OCI-LY1 (cell line): Measurements from ENCODE around the gene B3GALNT1.

Experiments used
- H2AFZ ChIP-seq: fragments of 200-600 bp; sonication (generic), shearing (Covaris generic); 2 replicates; pipeline ENCODE4 v1.6.0; 2014; ENCODE audit warnings: antibody characterized with exemption, mild to moderate bottlenecking, low read length
- H3F3A ChIP-seq: fragments of 200-600 bp; sonication (generic), shearing (Covaris generic); 2 replicates; pipeline ENCODE4 v1.6.0; 2014; ENCODE audit warnings: mild to moderate bottlenecking, antibody characterized with exemption, low read length, moderate library complexity; ENCODE audit not compliant: insufficient read depth
- H3K27ac ChIP-seq: fragments of 200-600 bp; sonication (generic); 2 replicates; pipeline ENCODE4 v1.5.1; 2014; ENCODE audit warnings: low read length, mixed run types, mild to moderate bottlenecking, low read depth; ENCODE audit not compliant: poor library complexity, severe bottlenecking
- H3K27me3 ChIP-seq: fragments of 200-600 bp; sonication (generic); 2 replicates; pipeline ENCODE4 v1.6.0; 2014; ENCODE audit warnings: antibody characterized with exemption, mild to moderate bottlenecking, low read length, moderate library complexity; ENCODE audit not compliant: insufficient read depth
- H3K36me3 ChIP-seq: fragments of 200-600 bp; sonication (generic); 2 replicates; pipeline ENCODE4 v1.6.1; 2014; ENCODE audit warnings: mild to moderate bottlenecking, antibody characterized with exemption, low read length, moderate library complexity, mixed read lengths; ENCODE audit not compliant: insufficient read depth
- H3K4me1 ChIP-seq: fragments of 200-600 bp; sonication (generic); 2 replicates; pipeline ENCODE4 v1.5.1; 2014; ENCODE audit warnings: mild to moderate bottlenecking, low read length, moderate library complexity; ENCODE audit not compliant: insufficient read depth, severe bottlenecking
- H3K4me2 ChIP-seq: fragments of 200-600 bp; sonication (generic), shearing (Covaris generic); 2 replicates; pipeline ENCODE4 v1.6.1; 2014; ENCODE audit warnings: low read length
- H3K4me3 ChIP-seq: fragments of 200-600 bp; sonication (generic); 2 replicates; pipeline ENCODE4 v1.5.1; 2014; ENCODE audit warnings: low read length, low read depth, mild to moderate bottlenecking, mixed read lengths; ENCODE audit not compliant: poor library complexity, severe bottlenecking
- H3K79me2 ChIP-seq: fragments of 200-600 bp; shearing (Covaris generic); 2 replicates; pipeline ENCODE4 v1.6.1; 2016; ENCODE audit warnings: mixed run types, low read length, mixed read lengths; ENCODE audit not compliant: insufficient read depth
- H3K9ac ChIP-seq: fragments of 200-600 bp; sonication (generic), shearing (Covaris generic); 2 replicates; pipeline ENCODE4 v1.6.1; 2014; ENCODE audit warnings: mild to moderate bottlenecking, low read length, mixed read lengths
- H3K9me2 ChIP-seq: fragments of 200-600 bp; sonication (generic), shearing (Covaris generic); 2 replicates; pipeline ENCODE4 v1.6.1; 2014; ENCODE audit warnings: low read depth, mild to moderate bottlenecking, low read length, mixed read lengths
- H3K9me3 ChIP-seq: fragments of 200-600 bp; shearing (Covaris generic); 2 replicates; pipeline ENCODE4 v1.6.1; 2014; ENCODE audit warnings: low read length, mixed read lengths
- H4K20me1 ChIP-seq: fragments of 200-600 bp; sonication (generic), shearing (Covaris generic); 2 replicates; pipeline ENCODE4 v1.6.0; 2016; ENCODE audit warnings: mild to moderate bottlenecking, low read length; ENCODE audit not compliant: insufficient read depth
- EZH2 ChIP-seq: fragments of 200-600 bp; sonication (generic), shearing (Covaris generic); IDR thresholded peaks from 2 replicates; pipeline ENCODE4 v1.8.0; 2017; ENCODE audit warnings: borderline replicate concordance, mixed run types, mild to moderate bottlenecking, antibody characterized with exemption, low read length, moderate library complexity, mixed read lengths
- TF ChIP-seq, protein P1 (sequence below): fragments of 200-600 bp; sonication (generic), shearing (Covaris generic); IDR thresholded peaks from 2 replicates; pipeline ENCODE4 v1.5.1; 2017; ENCODE audit warnings: mild to moderate bottlenecking, antibody characterized with exemption, low read length, moderate library complexity, mixed read lengths

The B3GALNT1 gene

GRCh38 chr3:161081633-161082032, 23.5 kb downstream of the B3GALNT1 start:
- Histone ChIP-seq H3K4me3 (no peak overlapping the region), H3K9ac (no peak overlapping the region), H4K20me1 (no peaks in the 10 kb centered on the region), H3K9me3 (no peaks in the 10 kb centered on the region), H3K79me2 (no peaks in the 10 kb centered on the region), H3F3A (no peaks in the 10 kb centered on the region), H3K36me3 (no peaks in the 10 kb centered on the region), H3K4me2 (no peak overlapping the region), H2AFZ (no peak overlapping the region), H3K4me1 (no peaks in the 10 kb centered on the region), H3K27me3 (no peaks in the 10 kb centered on the region), H3K9me2 (no peaks in the 10 kb centered on the region), H3K27ac (no peak overlapping the region)
- no peak for TF ChIP-seq EZH2
- TF ChIP-seq, protein P1, sequence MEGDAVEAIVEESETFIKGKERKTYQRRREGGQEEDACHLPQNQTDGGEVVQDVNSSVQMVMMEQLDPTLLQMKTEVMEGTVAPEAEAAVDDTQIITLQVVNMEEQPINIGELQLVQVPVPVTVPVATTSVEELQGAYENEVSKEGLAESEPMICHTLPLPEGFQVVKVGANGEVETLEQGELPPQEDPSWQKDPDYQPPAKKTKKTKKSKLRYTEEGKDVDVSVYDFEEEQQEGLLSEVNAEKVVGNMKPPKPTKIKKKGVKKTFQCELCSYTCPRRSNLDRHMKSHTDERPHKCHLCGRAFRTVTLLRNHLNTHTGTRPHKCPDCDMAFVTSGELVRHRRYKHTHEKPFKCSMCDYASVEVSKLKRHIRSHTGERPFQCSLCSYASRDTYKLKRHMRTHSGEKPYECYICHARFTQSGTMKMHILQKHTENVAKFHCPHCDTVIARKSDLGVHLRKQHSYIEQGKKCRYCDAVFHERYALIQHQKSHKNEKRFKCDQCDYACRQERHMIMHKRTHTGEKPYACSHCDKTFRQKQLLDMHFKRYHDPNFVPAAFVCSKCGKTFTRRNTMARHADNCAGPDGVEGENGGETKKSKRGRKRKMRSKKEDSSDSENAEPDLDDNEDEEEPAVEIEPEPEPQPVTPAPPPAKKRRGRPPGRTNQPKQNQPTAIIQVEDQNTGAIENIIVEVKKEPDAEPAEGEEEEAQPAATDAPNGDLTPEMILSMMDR = no peak

DNA sequence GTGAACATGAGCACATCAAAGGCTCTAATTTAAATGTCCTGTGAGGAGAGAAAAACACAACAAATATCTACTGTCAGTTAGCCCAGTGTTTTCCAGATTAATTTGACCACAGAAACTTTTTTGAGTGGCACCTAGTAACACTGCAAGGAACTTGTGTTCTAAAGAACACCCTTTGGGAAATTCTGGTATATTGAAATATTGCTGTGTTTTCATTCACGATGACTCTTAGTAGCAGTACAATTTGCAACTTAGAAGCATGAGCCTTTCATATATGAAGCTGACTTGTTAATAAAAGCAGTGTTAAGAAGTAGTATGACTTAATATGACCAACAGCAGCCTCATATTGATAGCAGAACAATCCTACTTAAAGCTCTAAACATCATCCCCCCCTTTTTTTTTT, 32.0 kb downstream of the B3GALNT1 start:
- H3K9me3 ChIP-seq = no peaks in the 10 kb centered on the region
- H3K9me2 ChIP-seq = no peaks in the 10 kb centered on the region
- H3K79me2 ChIP-seq = no peaks in the 10 kb centered on the region
- H3K4me1 ChIP-seq = no peaks in the 10 kb centered on the region
- no peak overlapping the region for H2AFZ ChIP-seq
- no peak overlapping the region for H3K4me3 ChIP-seq
- no peaks in the 10 kb centered on the region for H3K36me3 ChIP-seq
- H3K27ac ChIP-seq = no peak overlapping the region
- no peaks in the 10 kb centered on the region for H3K27me3 ChIP-seq
- TF ChIP-seq, protein P1 = no peak
- TF ChIP-seq EZH2 = no peak
- no peak overlapping the region for H3K4me2 ChIP-seq
- H3K9ac ChIP-seq = no peak overlapping the region
- no peaks in the 10 kb centered on the region for H3F3A ChIP-seq
- H4K20me1 ChIP-seq = no peaks in the 10 kb centered on the region

DNA sequence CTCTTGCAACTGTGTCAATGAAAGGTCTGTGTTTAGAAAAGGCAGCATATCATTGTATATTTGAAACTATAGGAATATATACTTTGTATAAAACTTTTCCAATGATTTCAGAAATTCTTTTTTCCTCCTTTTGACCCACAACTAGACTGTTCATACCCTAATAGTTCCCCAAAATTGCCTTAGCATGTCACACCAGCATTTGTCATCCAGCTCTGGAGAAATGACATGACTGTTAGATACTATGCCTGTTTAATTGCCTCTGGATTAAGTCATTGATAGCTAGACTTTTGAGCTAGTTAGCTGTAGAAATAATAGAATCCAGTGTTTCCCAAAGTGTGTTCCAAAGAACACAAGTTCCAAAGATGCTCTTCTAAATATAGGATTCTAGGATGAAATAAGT, 32.4 kb downstream of the B3GALNT1 start:
- no peaks in the 10 kb centered on the region for H3K9me2 ChIP-seq
- H3K9me3 ChIP-seq = no peaks in the 10 kb centered on the region
- H3K4me3 ChIP-seq = no peak overlapping the region
- H3F3A ChIP-seq = no peaks in the 10 kb centered on the region
- no peaks in the 10 kb centered on the region for H3K4me1 ChIP-seq
- no peak for TF ChIP-seq EZH2
- TF ChIP-seq, protein P1 = no peak
- no peak overlapping the region for H3K4me2 ChIP-seq
- H3K27me3 ChIP-seq = no peaks in the 10 kb centered on the region
- H3K36me3 ChIP-seq = no peaks in the 10 kb centered on the region
- H3K9ac ChIP-seq = no peak overlapping the region
- no peaks in the 10 kb centered on the region for H3K79me2 ChIP-seq
- no peak overlapping the region for H2AFZ ChIP-seq
- no peaks in the 10 kb centered on the region for H4K20me1 ChIP-seq
- no peak overlapping the region for H3K27ac ChIP-seq
